ENCODE results near the gene DOCK2. TPM values are rescaled to one million over a fixed set of nuclear protein-coding genes. Genes with fewer than 3 reads are reported as not detected.
"Not testable (repeated sequence)": the region's sequence is repeated elsewhere in the genome, so short reads cannot be mapped to it uniquely, and the experiment has no call there.

The DOCK2 gene
- polyA plus RNA-seq, 3 donors, result 57.5 to 178 (median 115) TPM

DNA sequence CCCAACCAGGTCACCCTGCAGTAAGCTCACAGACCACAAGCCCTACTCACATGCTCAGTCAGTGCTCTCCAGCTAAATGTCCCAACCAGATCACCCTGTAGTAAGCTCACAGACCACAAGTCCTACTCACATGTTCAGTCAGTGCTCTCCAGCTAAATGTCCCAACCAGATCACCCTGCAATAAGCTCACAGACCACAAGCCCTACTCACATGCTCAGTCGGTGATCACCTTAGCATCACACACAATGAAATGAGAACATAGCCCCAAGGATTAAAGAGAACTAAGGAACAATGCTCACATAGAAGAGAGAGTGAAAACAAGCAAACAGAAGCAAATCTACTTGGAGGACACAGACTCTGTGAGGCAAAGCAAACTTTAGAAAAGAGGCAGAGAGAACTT is 197.5 kb downstream of the DOCK2 start:
- intact Hi-C loops (cut with micrococcal nuclease); H3K27me3 Mint-ChIP-seq (ENCODE audit: low read depth in 3 of 3); H3K27me3 ChIP-seq (ENCODE audit: control insufficient read depth in 2 of 2, insufficient read depth in 2 of 2, low read length in 2 of 2); H3K9ac ChIP-seq (ENCODE audit: insufficient read depth, low read length, poor library complexity, severe bottlenecking); H2AFZ ChIP-seq (ENCODE audit: insufficient read depth, low read depth, low read length, poor library complexity, severe bottlenecking); H3K4me2 ChIP-seq (replicated peaks; ENCODE audit: extremely low read depth, low read length, poor library complexity, severe bottlenecking); H3K9me3 Mint-ChIP-seq; H3K4me3 Mint-ChIP-seq; H3K9me3 ChIP-seq (replicated peaks in 1 of 2; ENCODE audit: control insufficient read depth in 1 of 2, insufficient read depth in 1 of 2, low read length in 2 of 2); H3K4me3 ChIP-seq (replicated peaks in 1 of 3; ENCODE audit: low read depth in 2 of 3, low read length in 3 of 3): not testable (repeated sequence)
- Histone ChIP-seq H3K27ac (ENCODE audit: low read depth in 1 of 2, low read length in 2 of 2) (peak overlapping the region in 1 of 2 donors; percentile 57), H3K79me2 (ENCODE audit: insufficient read depth, low read length) (peaks cover 30% of the 10 kb centered on the region), H3K36me3 (replicated peaks in 1 of 2; ENCODE audit: control insufficient read depth in 1 of 2, insufficient read depth in 2 of 2, low read length in 2 of 2) (peaks cover 30 to 69% of the 10 kb centered on the region in 2 donors), H3K4me1 (ENCODE audit: control insufficient read depth in 1 of 2, insufficient read depth in 2 of 2, low read length in 2 of 2) (peaks cover 15 to 29% of the 10 kb centered on the region in 2 donors), H4K20me1 (ENCODE audit: insufficient read depth, low read length) (peaks cover 92% of the 10 kb centered on the region)
- peak overlapping the region in 6 of 7 donors; percentile 12 to 87 (median 45) for H3K27ac Mint-ChIP-seq
- no CpG with 5 or more reads among the region's 1 CpG for WGBS (ENCODE audit: insufficient coverage)
- peak in 2 of 3 donors; percentile 37 to 54 for DNase-seq
- H3K36me3 Mint-ChIP-seq, result peaks cover 59 to 74% of the 10 kb centered on the region in 2 donors
- peaks cover 34% of the 10 kb centered on the region for H3K4me1 Mint-ChIP-seq

GRCh38 chr5:169836835-169837536 is 199.9 kb downstream of the DOCK2 start:
- H3K4me1 ChIP-seq (ENCODE audit: control insufficient read depth in 1 of 2, insufficient read depth in 2 of 2, low read length in 2 of 2), result peaks cover 15 to 20% of the 10 kb centered on the region in 2 donors
- 100% methylated on average over 1 of the region's 3 CpGs for WGBS (ENCODE audit: insufficient coverage)
- no peaks in the 10 kb centered on the region for H3K9me3 Mint-ChIP-seq
- no peak overlapping the region for H3K4me3 Mint-ChIP-seq
- intact Hi-C loops (cut with micrococcal nuclease), result no loop called here
- no peak overlapping the region for H2AFZ ChIP-seq (ENCODE audit: insufficient read depth, low read depth, low read length, poor library complexity, severe bottlenecking)
- H3K79me2 ChIP-seq (ENCODE audit: insufficient read depth, low read length), result peaks cover 24% of the 10 kb centered on the region
- H3K4me1 Mint-ChIP-seq, result peaks cover 22% of the 10 kb centered on the region
- H4K20me1 ChIP-seq (ENCODE audit: insufficient read depth, low read length), result peaks cover 91% of the 10 kb centered on the region
- no peaks in the 10 kb centered on the region for H3K27me3 ChIP-seq (ENCODE audit: control insufficient read depth in 2 of 2, insufficient read depth in 2 of 2, low read length in 2 of 2)
- TF ChIP-seq, protein P1, sequence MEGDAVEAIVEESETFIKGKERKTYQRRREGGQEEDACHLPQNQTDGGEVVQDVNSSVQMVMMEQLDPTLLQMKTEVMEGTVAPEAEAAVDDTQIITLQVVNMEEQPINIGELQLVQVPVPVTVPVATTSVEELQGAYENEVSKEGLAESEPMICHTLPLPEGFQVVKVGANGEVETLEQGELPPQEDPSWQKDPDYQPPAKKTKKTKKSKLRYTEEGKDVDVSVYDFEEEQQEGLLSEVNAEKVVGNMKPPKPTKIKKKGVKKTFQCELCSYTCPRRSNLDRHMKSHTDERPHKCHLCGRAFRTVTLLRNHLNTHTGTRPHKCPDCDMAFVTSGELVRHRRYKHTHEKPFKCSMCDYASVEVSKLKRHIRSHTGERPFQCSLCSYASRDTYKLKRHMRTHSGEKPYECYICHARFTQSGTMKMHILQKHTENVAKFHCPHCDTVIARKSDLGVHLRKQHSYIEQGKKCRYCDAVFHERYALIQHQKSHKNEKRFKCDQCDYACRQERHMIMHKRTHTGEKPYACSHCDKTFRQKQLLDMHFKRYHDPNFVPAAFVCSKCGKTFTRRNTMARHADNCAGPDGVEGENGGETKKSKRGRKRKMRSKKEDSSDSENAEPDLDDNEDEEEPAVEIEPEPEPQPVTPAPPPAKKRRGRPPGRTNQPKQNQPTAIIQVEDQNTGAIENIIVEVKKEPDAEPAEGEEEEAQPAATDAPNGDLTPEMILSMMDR (IDR thresholded peaks at IDR 0.05), result no peak
- H3K4me3 ChIP-seq (replicated peaks in 1 of 3; ENCODE audit: low read depth in 2 of 3, low read length in 3 of 3), result no peak overlapping the region
- no peaks in the 10 kb centered on the region for H3K27me3 Mint-ChIP-seq (ENCODE audit: low read depth in 3 of 3)
- H3K4me2 ChIP-seq (replicated peaks; ENCODE audit: extremely low read depth, low read length, poor library complexity, severe bottlenecking), result no peak overlapping the region
- no peak for DNase-seq
- peaks cover 55 to 71% of the 10 kb centered on the region in 2 donors for H3K36me3 ChIP-seq (replicated peaks in 1 of 2; ENCODE audit: control insufficient read depth in 1 of 2, insufficient read depth in 2 of 2, low read length in 2 of 2)
- peak overlapping the region in 1 of 7 donors; percentile 17 for H3K27ac Mint-ChIP-seq
- no peaks in the 10 kb centered on the region for H3K9me3 ChIP-seq (replicated peaks in 1 of 2; ENCODE audit: control insufficient read depth in 1 of 2, insufficient read depth in 1 of 2, low read length in 2 of 2)
- no peak overlapping the region for H3K27ac ChIP-seq (ENCODE audit: low read depth in 1 of 2, low read length in 2 of 2)
- no peak overlapping the region for H3K9ac ChIP-seq (ENCODE audit: insufficient read depth, low read length, poor library complexity, severe bottlenecking)
- H3K36me3 Mint-ChIP-seq, result peaks cover 69 to 84% of the 10 kb centered on the region in 2 donors

Measured in CD14-positive monocyte (primary cell).